Natural killer cell (primary cell): ENCODE measurements around the gene HPD. TPM values are rescaled to one million over a fixed set of nuclear protein-coding genes. Genes with fewer than 3 reads are reported as not detected.
A peak's percentile ranks its signal among the peaks of the same experiment; 100 is the strongest.

Experiments used
- ATAC-seq, 3 donors: fragments of 150-1000 bp in 2 of 3; fragments of 200-7000 bp in 1 of 3; cut with Tn5 transposase; 1 replicate in 1 of 3; 2 replicates in 2 of 3; pipeline ENCODE4 v1.10.0; 2021; ENCODE audit warnings: mild to moderate bottlenecking in 2 of 3, moderate library complexity in 2 of 3
- DNase-seq, 2 donors: peaks; one replicate each; pipeline versions ENCODE4 v3.0.0 to v3.0.0-alpha.2; 2013 to 2021; ENCODE audit warnings: mixed read lengths in 1 of 2
- H3K27ac ChIP-seq: one replicate; pipeline ENCODE4 v1.5.1; 2013; ENCODE audit warnings: mild to moderate bottlenecking, low read length
- H3K27me3 ChIP-seq: one replicate; pipeline ENCODE4 v1.6.1; 2013; ENCODE audit warnings: low read length; ENCODE audit not compliant: control insufficient read depth, insufficient read depth
- H3K36me3 ChIP-seq: one replicate; pipeline ENCODE4 v1.6.1; 2013; ENCODE audit warnings: low read length; ENCODE audit not compliant: control insufficient read depth, insufficient read depth
- H3K4me1 ChIP-seq: one replicate; pipeline ENCODE4 v1.6.1; 2013; ENCODE audit warnings: low read length; ENCODE audit not compliant: control insufficient read depth, insufficient read depth
- H3K4me3 ChIP-seq: one replicate; pipeline ENCODE4 v1.5.1; 2013; ENCODE audit warnings: low read length
- H3K9me3 ChIP-seq: one replicate; pipeline ENCODE4 v1.6.1; 2013; ENCODE audit warnings: low read length; ENCODE audit not compliant: control insufficient read depth, insufficient read depth
- H3K27ac Mint-ChIP-seq, 2 donors: one replicate each; pipeline ENCODE4 v1.8.0; 2022; ENCODE audit warnings: mild to moderate bottlenecking in 2 of 2, mixed read lengths in 2 of 2, moderate library complexity in 1 of 2
- H3K27me3 Mint-ChIP-seq, 2 donors: one replicate each; pipeline ENCODE4 v1.8.0; 2022; ENCODE audit warnings: low read depth in 2 of 2, mixed read lengths in 2 of 2
- H3K36me3 Mint-ChIP-seq: one replicate; pipeline ENCODE4 v1.8.0; 2022; ENCODE audit warnings: mixed read lengths
- H3K4me1 Mint-ChIP-seq, 2 donors: one replicate each; pipeline ENCODE4 v1.8.0; 2022; ENCODE audit warnings: mixed read lengths in 2 of 2
- H3K4me3 Mint-ChIP-seq: one replicate; pipeline ENCODE4 v1.8.0; 2022; ENCODE audit warnings: mild to moderate bottlenecking, moderate library complexity, mixed read lengths
- H3K9me3 Mint-ChIP-seq, 2 donors: one replicate each; pipeline ENCODE4 v1.8.0; 2022; ENCODE audit warnings: mixed read lengths in 2 of 2
- CTCF ChIP-seq: fragments of 200-600 bp; IDR thresholded peaks from one replicate; pipeline ENCODE4 v1.8.0; 2022; ENCODE audit warnings: antibody characterized with exemption
- WGBS: methylation state at CpG from one replicate; pipeline ENCODE4 v1.1.7; 2013; ENCODE audit warnings: missing lambda C conversion rate; ENCODE audit not compliant: insufficient coverage; 5-methylcytosine and 5-hydroxymethylcytosine counted together
- intact Hi-C: fragments of 100-400 bp; cut with micrococcal nuclease; formaldehyde crosslinking; loops from one replicate; pipeline ENCODE4 v1.14.2; 2022
- total RNA-seq, 4 donors: library from RNA; stranded (reverse); fragments of 120-200 nt in 1 of 4; gene quantifications; one replicate each; pipeline versions ENCODE4 v1.2.3 to v1.2.4, GENCODE V29; 2013 to 2022

The HPD gene
- total RNA-seq, 3 donors from 2014 or later (not counting 1 experiment from before 2014, with no cell fraction given) = not detected

GRCh38 chr12:121899590-121899989 is 40.9 kb upstream of the HPD start:
- no peaks in the 10 kb centered on the region for H3K4me1 Mint-ChIP-seq
- Histone ChIP-seq H3K9me3 (no peaks in the 10 kb centered on the region), H3K4me3 (no peak overlapping the region), H3K4me1 (no peaks in the 10 kb centered on the region), H3K27me3 (no peaks in the 10 kb centered on the region), H3K36me3 (peaks cover 59% of the 10 kb centered on the region), H3K27ac (no peak overlapping the region)
- no peak overlapping the region for H3K4me3 Mint-ChIP-seq
- no peak for TF ChIP-seq CTCF
- 97% methylated on average over 14 of the region's 14 CpGs for WGBS
- H3K9me3 Mint-ChIP-seq = no peaks in the 10 kb centered on the region
- intact Hi-C loops = no loop called here
- DNase-seq (no peak), ATAC-seq (no peak)
- H3K27me3 Mint-ChIP-seq = no peaks in the 10 kb centered on the region
- H3K27ac Mint-ChIP-seq = no peak overlapping the region
- H3K36me3 Mint-ChIP-seq = no peaks in the 10 kb centered on the region

GRCh38 chr12:121898287-121898686 is 39.6 kb upstream of the HPD start:
- Mint-ChIP-seq H3K9me3 (no peaks in the 10 kb centered on the region), H3K4me1 (peaks cover 11 to 12% of the 10 kb centered on the region in 2 donors), H3K4me3 (no peak overlapping the region), H3K27me3 (no peaks in the 10 kb centered on the region), H3K36me3 (no peaks in the 10 kb centered on the region), H3K27ac (no peak overlapping the region)
- peaks cover 52% of the 10 kb centered on the region for H3K36me3 ChIP-seq
- 89% methylated on average over 5 of the region's 5 CpGs for WGBS
- DNase-seq (no peak), ATAC-seq (no peak)
- intact Hi-C loops = no loop called here
- H3K27me3 ChIP-seq = no peaks in the 10 kb centered on the region
- H3K4me1 ChIP-seq = no peaks in the 10 kb centered on the region
- no peaks in the 10 kb centered on the region for H3K9me3 ChIP-seq
- no peak for TF ChIP-seq CTCF
- H3K27ac ChIP-seq = no peak overlapping the region
- H3K4me3 ChIP-seq = no peak overlapping the region

- H3K27me3 Mint-ChIP-seq = no peaks in the 10 kb centered on the region
- no peak overlapping the region for H3K27ac ChIP-seq
- no peaks in the 10 kb centered on the region for H3K36me3 Mint-ChIP-seq
- no peaks in the 10 kb centered on the region for H3K9me3 ChIP-seq
- H3K27me3 ChIP-seq = no peaks in the 10 kb centered on the region
- ATAC-seq (no peak), DNase-seq (peak in 1 of 2 donors; percentile 34)
- intact Hi-C loops = no loop called here
- peaks cover 24% of the 10 kb centered on the region for H3K36me3 ChIP-seq
- no peaks in the 10 kb centered on the region for H3K9me3 Mint-ChIP-seq
- peak overlapping the region in 1 of 2 donors; percentile 64 for H3K27ac Mint-ChIP-seq
- no peak for TF ChIP-seq CTCF
- H3K4me1 ChIP-seq = peaks cover 12% of the 10 kb centered on the region
- peaks cover 19% of the 10 kb centered on the region in 2 donors for H3K4me1 Mint-ChIP-seq
- H3K4me3 Mint-ChIP-seq = no peak overlapping the region
- 96% methylated on average over 6 of the region's 7 CpGs for WGBS
- H3K4me3 ChIP-seq = no peak overlapping the region
These were observed 36.0 kb upstream of the HPD start for GRCh38 chr12:121894633-121895032.

GRCh38 chr12:121893961-121894460 is 35.4 kb upstream of the HPD start:
- Histone ChIP-seq H3K4me1 (peaks cover 18% of the 10 kb centered on the region), H3K27me3 (no peaks in the 10 kb centered on the region), H3K27ac (no peak overlapping the region), H3K4me3 (no peak overlapping the region), H3K36me3 (peaks cover 18% of the 10 kb centered on the region), H3K9me3 (no peaks in the 10 kb centered on the region)
- DNase-seq (no peak), ATAC-seq (peak in 1 of 3 donors; percentile 17)
- TF ChIP-seq CTCF = no peak
- H3K4me3 Mint-ChIP-seq = no peak overlapping the region
- peak overlapping the region; percentile 29 to 64 for H3K27ac Mint-ChIP-seq
- no peaks in the 10 kb centered on the region for H3K27me3 Mint-ChIP-seq
- intact Hi-C loops = no loop called here
- H3K4me1 Mint-ChIP-seq = peaks cover 25% of the 10 kb centered on the region in 2 donors
- WGBS = 64% methylated on average over 1 of the region's 1 CpG
- no peaks in the 10 kb centered on the region for H3K36me3 Mint-ChIP-seq
- no peaks in the 10 kb centered on the region for H3K9me3 Mint-ChIP-seq
